ENCODE results near the gene TMEM132C. TPM values are rescaled to one million over a fixed set of nuclear protein-coding genes. Genes with fewer than 3 reads are reported as not detected.

Gene TMEM132C
- total and polyA plus RNA-seq, 2 donors (not counting 3 experiments of a cell fraction or from before 2014, with no cell fraction given) = not detected

DNA sequence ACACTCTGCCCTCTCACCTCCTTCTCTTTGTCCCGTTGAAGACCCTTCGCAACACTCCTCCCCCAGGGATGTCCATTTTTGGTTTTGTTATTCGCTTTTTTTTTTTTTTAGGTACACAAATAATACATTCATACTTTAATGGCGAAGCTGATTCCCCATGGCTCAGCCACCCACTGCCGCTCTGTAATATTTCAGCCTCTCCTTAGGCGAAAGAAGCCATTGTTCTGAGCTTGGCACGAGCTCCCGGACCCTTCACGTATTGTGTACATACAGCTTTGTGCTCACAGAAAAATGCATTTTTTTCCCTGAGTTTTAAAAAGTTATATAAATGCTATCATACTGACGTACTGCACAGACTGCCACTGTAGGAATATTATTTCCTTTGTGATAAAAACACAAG is 115.0 kb downstream of the TMEM132C start:
- no peak overlapping the region for H3K9ac ChIP-seq (replicated peaks; ENCODE audit: extremely low read depth, insufficient read depth, low read length)
- intact Hi-C loops (cut with micrococcal nuclease) = no loop called here
- H3K36me3 ChIP-seq (ENCODE audit: control insufficient read depth in 2 of 2, extremely low read depth in 1 of 2, insufficient read depth in 2 of 2, low read length in 2 of 2) = no peaks in the 10 kb centered on the region
- no TSS peak for BruUV-seq (replicated peaks)
- FAIRE-seq (no peak), DNase-seq (ENCODE audit: low read depth, low spot score) (no peak)
- peaks cover 9% of the 10 kb centered on the region for H3K9me3 ChIP-seq (replicated peaks; ENCODE audit: control insufficient read depth, insufficient read depth, low read length)
- dilution Hi-C loops (cut with MboI; ENCODE audit: extremely low pct_ligation_motif_present, low sequenced_read_pairs) = no loop called here
- H2AFZ ChIP-seq (ENCODE audit: low read depth, low read length) = no peak overlapping the region
- no peaks in the 10 kb centered on the region for H3K79me2 ChIP-seq (ENCODE audit: control insufficient read depth, insufficient read depth, low read length)
- no peaks in the 10 kb centered on the region for H3K9me1 ChIP-seq (replicated peaks; ENCODE audit: control insufficient read depth, extremely low read depth, insufficient read depth, low read length)
- no peaks in the 10 kb centered on the region for H3K27me3 ChIP-seq (ENCODE audit: control insufficient read depth in 2 of 2, insufficient read depth in 2 of 2, low read length in 2 of 2)
- POLR2A ChIA-PET = no interaction called here
- H3K4me2 ChIP-seq (ENCODE audit: insufficient read depth, low read length) = no peak overlapping the region
- H3K27ac ChIP-seq (ENCODE audit: insufficient read depth, low read depth, low read length) = no peak overlapping the region
- no peaks in the 10 kb centered on the region for H3K4me1 ChIP-seq (ENCODE audit: control insufficient read depth, extremely low read depth, insufficient read depth, low read length)
- CTCF ChIA-PET = interaction anchor here (0.9 kb wide), 1 partner anchor 11 kb away, joined by 3 read pairs; no protein-coding TSS in a partner anchor
- TF ChIP-seq EZH2 (IDR thresholded peaks at IDR 0.05; ENCODE audit: borderline replicate concordance, low read depth, low read length, severe bottlenecking) = no peak
- TF ChIP-seq MYC (IDR thresholded peaks at IDR 0.05; ENCODE audit: low read depth, low read length) = no peak
- no peak for TF ChIP-seq POLR2A (IDR thresholded peaks at IDR 0.05; ENCODE audit: low read depth, low read length)
- no peak for TF ChIP-seq MAX (IDR thresholded peaks at IDR 0.05; ENCODE audit: insufficient read depth, insufficient read length)
- TF ChIP-seq, protein P1, sequence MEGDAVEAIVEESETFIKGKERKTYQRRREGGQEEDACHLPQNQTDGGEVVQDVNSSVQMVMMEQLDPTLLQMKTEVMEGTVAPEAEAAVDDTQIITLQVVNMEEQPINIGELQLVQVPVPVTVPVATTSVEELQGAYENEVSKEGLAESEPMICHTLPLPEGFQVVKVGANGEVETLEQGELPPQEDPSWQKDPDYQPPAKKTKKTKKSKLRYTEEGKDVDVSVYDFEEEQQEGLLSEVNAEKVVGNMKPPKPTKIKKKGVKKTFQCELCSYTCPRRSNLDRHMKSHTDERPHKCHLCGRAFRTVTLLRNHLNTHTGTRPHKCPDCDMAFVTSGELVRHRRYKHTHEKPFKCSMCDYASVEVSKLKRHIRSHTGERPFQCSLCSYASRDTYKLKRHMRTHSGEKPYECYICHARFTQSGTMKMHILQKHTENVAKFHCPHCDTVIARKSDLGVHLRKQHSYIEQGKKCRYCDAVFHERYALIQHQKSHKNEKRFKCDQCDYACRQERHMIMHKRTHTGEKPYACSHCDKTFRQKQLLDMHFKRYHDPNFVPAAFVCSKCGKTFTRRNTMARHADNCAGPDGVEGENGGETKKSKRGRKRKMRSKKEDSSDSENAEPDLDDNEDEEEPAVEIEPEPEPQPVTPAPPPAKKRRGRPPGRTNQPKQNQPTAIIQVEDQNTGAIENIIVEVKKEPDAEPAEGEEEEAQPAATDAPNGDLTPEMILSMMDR (IDR thresholded peaks at IDR 0.05; ENCODE audit: extremely low read depth in 1 of 2, insufficient read depth in 1 of 2, low read depth in 1 of 2, low read length in 2 of 2) = no peak
- TF ChIP-seq JUN (IDR thresholded peaks at IDR 0.05; ENCODE audit: borderline replicate concordance, insufficient read depth, insufficient read length, low read depth) = no peak
- no peak for TF ChIP-seq POLR2AphosphoS5 (IDR thresholded peaks at IDR 0.05; ENCODE audit: insufficient read depth, low read depth, low read length)
- TF ChIP-seq FOS (IDR thresholded peaks at IDR 0.05; ENCODE audit: borderline replicate concordance, insufficient read depth, low read length) = no peak
- no peak for TF ChIP-seq GATA2 (IDR thresholded peaks at IDR 0.05; ENCODE audit: insufficient read depth, insufficient read length, low read depth, low read length)
- no peak overlapping the region for H3K4me3 ChIP-seq (replicated peaks in 1 of 3; ENCODE audit: insufficient read depth in 1 of 3, low read depth in 1 of 3, low read length in 3 of 3)
- H4K20me1 ChIP-seq (replicated peaks; ENCODE audit: control insufficient read depth, extremely low read depth, insufficient read depth, low read length) = no peaks in the 10 kb centered on the region

All from endothelial cell of umbilical vein (primary cell).